ENCODE results near the gene TRRAP. TPM values are rescaled to one million over a fixed set of nuclear protein-coding genes. Genes with fewer than 3 reads are reported as not detected.
"Not testable (repeated sequence)": the region's sequence is repeated elsewhere in the genome, so short reads cannot be mapped to it uniquely, and the experiment has no call there.

The TRRAP gene
- total RNA-seq, 1 donor from 2014 or later = 15.5 TPM

GRCh38 chr7:99033765-99034164, 155.4 kb downstream of the TRRAP start:
- ATAC-seq = no peak
- intact Hi-C loops (cut with micrococcal nuclease) = no loop called here
- no peak for DNase-seq

DNA sequence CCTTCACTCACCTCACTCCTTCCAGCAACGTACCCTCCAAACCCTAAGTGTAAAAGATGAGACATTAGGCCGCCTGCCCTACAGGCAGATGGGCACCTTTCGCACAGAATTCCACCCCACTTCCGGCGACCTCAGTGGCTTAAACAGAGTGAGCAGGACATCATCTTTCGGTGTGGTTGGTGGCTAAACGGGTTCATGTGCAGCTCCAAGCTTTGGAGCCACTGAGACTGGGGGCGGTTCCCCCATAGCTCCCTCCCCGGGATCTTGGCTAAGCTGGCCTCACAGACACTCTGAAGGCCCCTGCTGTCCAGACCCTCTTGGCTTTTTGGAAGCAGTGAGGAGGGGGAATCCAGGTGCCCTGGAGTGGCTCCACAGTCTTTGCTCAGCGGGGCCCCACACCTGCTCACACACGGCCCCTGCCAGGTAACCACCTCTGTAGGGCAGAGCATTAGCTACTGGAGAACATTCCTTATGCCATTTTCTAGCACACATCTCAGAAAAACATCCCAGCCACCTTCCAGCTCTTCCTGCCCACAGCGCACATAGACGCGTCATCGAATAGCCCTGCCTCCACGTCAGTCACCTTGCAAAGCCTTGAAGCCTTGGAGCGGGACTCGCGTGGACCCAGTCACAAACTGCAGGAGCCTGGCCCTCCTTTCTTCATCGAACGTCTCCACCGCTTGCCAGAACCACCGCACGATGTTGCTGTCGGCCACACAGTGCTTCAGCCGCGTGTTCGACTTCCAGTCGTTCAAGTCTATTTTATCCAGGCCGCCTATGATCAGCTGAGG, 156.8 kb downstream of the TRRAP start:
- DNase-seq = no peak
- no peak for ATAC-seq
- intact Hi-C loops (cut with micrococcal nuclease) = no loop called here

DNA sequence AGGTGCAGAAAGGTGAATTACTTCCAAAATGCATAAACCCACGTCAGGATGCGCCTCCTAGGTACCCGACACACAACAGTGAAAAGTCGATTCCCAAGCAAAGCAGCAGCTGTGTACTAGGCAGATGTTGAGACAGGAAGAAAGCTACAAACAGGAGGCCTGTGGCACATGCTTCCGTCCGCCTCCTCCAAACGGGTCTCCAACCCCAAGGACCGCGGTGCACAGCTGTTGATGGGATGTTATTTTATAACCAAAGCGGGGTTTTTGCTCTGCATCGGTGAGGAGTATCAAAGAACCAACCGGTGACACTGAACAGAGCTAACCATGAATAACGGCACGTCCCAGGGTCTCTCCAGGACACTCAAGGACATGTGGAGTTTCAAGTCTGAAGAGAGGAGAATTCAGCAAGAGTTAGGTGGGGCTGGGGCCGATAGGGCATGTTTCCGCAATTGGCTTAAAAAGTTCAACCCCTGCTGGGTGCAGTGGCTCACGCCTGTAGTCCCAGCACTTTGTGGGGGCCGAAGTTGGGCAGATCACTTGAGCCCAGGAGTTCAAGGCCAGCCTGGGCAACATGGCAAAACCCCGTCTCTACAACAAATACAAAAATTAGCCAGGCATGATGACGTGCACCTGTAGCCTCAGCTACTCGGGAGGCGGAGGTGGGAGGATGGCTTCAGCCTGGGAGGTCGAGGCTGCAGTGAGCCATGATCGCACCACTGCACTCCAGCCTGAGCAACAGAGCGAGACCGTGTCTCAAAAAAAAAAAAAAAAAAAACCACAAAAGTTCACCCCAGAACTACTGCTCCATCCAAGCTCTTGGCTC, 157.6 kb downstream of the TRRAP start:
- DNase-seq (no peak), ATAC-seq (no peak)
- intact Hi-C loops (cut with micrococcal nuclease) = no loop called here

DNA sequence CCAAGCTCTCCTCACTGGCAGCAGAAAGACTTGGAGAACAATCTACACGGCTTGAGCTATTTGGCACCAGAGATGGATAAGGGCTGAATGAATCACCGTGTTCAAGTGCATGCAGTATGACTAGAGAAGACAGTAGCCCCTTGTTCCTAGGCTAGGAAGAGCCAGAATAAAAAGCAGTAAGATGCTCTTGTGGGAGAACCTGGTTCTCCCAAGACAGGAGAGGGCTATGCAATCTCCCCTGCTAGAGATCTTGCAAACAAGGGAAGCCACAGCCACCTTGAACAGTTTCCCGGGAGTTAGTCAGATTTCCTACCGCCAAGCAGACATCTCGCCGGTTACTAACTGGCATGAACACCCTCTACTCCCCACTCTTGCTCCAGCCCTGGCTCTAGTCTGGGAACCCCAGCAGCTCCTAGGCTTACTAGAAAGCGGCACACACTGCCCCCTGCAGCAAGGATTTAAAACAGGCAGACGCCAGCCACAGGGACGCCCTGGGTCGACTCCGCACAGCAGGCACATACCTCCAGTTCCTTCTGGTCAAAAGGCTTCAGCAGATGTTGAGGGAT, 158.3 kb downstream of the TRRAP start:
- DNase-seq = peak; percentile 53
- ATAC-seq = peak; percentile 44
- intact Hi-C loops (cut with micrococcal nuclease) = no loop called here

DNA sequence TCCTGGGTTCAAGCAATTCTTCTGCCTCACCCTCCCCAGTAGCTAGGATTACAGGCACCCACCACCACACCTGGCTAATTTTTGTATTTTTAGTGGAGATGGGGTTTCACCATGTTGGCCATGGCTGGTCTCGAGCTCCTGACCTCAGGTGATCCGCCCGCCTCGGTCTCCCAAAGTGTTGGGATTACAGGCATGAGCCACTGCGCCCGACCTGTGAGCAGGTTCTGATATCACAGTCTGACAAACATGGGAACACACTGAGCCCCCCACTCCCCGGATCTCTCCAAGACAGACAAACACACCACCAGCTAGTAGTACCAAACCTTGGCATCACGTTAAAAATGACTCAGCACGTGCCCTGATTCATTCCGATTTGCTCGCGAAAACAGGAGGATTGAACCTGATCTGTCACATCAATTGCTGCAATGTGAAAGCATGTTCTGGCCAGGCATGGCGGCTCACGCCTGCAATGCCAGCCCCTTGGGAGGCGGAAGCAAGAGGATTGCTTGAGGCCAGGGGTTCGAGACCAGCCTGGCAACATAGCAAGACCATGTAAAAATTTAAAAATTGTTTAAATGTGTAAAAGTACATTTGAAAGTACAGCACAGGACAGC, 159.1 kb downstream of the TRRAP start:
- ATAC-seq (no peak), DNase-seq (no peak)
- intact Hi-C loops (cut with micrococcal nuclease) = no loop called here

DNA sequence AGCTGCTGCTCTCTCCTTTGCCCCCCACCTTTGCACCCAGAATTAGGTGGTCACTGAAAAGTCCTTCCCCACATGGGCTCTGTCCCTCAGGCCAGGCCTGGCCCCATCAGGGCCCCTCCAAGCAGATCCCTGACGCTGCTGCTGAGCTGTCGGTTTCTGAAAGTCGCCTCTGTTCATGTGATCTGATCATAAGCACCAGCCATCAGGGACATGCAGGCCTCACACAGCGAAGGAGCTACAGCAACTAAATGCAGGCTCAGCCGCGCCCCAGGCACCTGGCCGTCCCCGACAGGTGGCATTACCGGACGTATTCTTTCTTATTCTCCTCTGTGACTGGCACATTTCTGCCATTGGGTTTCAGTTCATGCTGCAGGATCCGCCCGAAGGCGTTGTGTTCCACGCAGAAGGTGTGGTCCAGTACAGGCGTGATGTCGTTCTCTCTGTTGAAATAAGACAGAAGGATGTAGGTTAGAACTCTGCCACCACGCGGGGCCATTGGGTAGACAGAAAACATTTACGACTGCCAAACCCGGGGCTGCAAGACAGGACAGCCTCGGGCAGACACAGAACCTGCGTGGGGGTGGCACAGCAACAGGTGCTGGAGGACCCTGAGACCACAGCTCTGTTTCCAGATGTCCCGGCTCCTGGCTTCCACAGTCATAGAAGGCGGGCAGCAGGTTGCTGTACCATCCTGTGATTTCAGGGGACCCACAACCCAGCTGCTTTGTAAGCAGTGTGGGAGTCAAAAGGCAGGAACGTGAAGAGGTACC, 159.9 kb downstream of the TRRAP start:
- intact Hi-C loops (cut with micrococcal nuclease) = no loop called here

DNA sequence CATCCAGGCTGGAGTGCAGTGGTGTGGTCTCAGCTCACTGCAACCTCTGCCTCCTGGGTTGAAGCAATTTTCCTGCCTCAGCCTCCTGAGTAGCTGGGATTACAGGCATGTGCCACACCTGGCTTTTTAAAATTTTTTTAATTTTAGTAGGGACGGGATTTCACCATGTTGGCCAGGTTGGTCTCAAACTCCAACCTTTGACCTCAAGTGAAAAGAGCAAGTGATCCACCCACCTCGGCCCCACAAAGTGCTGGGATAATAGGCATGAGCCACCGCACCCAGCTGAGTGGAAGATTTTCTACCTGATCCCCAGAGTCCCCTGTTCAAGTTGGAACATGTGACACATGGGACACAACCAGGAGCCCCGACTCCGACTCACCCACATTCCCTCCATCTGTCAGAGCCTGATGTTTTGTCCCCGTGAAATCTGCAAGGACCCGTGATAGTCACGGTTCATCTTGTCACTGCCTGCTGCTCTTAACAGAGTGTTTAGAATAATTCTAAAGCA, 161.1 kb downstream of the TRRAP start:
- intact Hi-C loops (cut with micrococcal nuclease) = no loop called here
- DNase-seq (no peak), ATAC-seq (no peak)

More for the DNA sequence above, 159.9 kb downstream of the TRRAP start:
- ATAC-seq (no peak), DNase-seq (no peak)

DNA sequence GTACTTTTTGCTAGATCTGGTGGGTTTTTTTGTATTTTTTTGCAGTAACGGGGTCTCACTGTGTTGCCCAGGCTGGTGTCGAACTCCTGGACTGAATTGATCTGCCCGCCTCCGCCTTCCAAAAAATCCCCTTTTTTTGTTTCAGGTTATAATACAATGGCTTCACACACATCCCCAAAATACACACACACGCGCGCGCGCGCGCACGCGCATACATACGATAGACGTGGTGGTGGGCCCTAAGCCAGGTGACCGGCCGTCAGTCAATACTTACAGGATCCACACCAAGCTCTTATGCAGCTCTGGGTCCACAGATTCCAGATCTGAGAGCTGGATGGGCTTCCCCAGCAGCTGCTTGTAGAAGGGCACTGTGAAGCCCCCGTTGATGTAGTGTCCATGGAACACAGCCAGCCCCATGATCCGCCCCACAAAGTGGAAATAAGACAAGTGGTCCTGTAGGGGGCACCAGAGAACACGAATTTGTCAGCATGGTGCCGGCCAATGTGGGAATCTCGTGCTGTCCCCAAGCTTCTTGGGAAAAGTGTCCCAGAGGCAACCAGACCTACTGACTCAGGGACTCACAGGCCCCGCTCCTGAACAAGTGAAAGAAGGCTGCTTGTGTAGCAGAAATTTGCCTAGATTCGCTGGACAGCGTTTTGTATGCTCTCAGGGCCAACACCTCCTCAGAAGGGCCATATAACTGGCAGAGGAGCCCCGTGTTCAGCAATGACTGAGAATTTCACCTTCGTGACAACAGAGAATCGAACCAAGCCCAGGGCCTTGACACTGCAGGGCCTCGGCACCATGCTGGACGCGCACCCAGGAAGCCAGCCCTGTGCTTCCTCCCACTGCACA, 162.0 kb downstream of the TRRAP start:
- peak; percentile 74 for DNase-seq
- peak; percentile 85 for ATAC-seq
- intact Hi-C loops (cut with micrococcal nuclease) = loop anchor here (2.0 to 10.0 kb wide), 2 partner anchors 104 to 272 kb away; partner anchors contain the start of gene SMURF1

- ATAC-seq (peak; percentile 10), DNase-seq (no peak)
- intact Hi-C loops (cut with micrococcal nuclease) = loop anchor here (2.0 to 10.0 kb wide), 2 partner anchors 103 to 271 kb away; partner anchors contain the start of gene SMURF1
Observed at GRCh38 chr7:99041526-99041925, 163.2 kb downstream of the TRRAP start.

GRCh38 chr7:99042957-99043356, 164.6 kb downstream of the TRRAP start:
- DNase-seq (no peak), ATAC-seq (no peak)
- intact Hi-C loops (cut with micrococcal nuclease) = loop anchor here (10.0 kb wide), 1 partner anchor 102 kb away; the partner anchor contains the start of gene SMURF1

DNA sequence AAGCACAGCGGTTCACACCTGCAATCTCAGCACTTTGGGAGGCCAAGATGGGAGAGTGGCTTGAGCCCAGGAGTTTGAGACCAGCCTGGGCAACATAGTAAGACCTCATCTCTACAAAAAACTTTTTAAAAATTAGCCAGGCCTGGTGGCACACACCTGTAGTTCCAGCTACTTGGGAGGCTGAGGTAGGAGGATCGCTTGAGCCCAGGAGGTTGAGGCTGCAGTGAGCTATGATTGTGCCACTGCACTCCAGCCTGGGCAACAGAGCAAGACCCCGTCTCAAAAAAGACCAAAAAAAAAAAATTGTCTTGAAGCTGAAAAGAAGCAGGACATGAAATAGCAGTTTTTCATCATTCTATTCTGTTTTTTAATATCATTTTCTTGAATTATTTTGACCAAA, 166.5 kb downstream of the TRRAP start:
- intact Hi-C loops (cut with micrococcal nuclease) = loop anchor here (10.0 kb wide), 1 partner anchor 100 kb away; the partner anchor contains the start of gene SMURF1
- ATAC-seq, DNase-seq: not testable (repeated sequence)

DNA sequence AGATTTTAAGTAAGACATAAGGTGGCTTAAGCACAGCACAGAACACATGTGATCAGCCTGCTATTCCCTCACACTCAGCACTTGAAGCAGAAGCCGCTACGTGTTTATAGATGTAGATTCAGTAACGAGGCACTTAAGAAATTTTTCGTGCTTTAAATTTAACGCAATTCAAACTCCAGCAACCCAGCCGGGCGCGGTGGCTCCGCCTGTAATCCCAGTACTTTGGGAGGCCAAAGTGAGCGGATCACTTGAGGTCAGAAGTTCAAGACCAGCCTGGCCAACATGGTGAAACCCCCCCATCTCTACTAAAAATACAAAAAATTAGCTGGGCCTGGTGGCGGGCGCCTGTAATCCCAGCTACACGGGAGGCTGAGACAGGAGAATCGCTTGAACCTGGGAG, 167.9 kb downstream of the TRRAP start:
- DNase-seq, ATAC-seq: not testable (repeated sequence)
- intact Hi-C loops (cut with micrococcal nuclease) = loop anchor here (10.0 kb wide), 1 partner anchor 99 kb away; the partner anchor contains the start of gene SMURF1

GRCh38 chr7:99046722-99047121, 168.4 kb downstream of the TRRAP start:
- ATAC-seq (no peak), DNase-seq (no peak)
- intact Hi-C loops (cut with micrococcal nuclease) = loop anchor here (10.0 kb wide), 1 partner anchor 98 kb away; the partner anchor contains the start of gene SMURF1

GRCh38 chr7:99047526-99048077, 169.3 kb downstream of the TRRAP start:
- intact Hi-C loops (cut with micrococcal nuclease) = loop anchor here (10.0 kb wide), 1 partner anchor 97 kb away; the partner anchor contains the start of gene SMURF1
- no peak for DNase-seq
- ATAC-seq = no peak

DNA sequence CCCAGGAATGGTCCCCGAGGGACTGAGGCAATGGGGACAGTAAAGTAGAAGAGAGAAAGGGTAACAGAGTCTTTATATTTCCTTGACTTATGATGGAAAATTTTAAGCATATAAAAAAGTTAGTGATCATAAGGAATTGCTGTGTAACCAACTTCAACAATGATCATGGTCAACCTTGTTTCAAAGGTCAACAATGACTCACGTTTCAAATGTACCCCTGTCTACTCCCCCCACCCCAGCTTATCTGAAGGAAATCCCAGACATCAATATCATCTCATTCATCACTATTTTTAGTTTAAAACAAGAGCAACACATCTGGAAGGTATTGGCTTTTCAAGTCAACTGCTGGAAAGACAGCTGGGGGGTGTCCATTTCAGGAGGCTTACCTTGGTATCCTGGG, 172.6 kb downstream of the TRRAP start:
- DNase-seq (no peak), ATAC-seq (no peak)
- intact Hi-C loops (cut with micrococcal nuclease) = no loop called here

GRCh38 chr7:99054781-99055180, 176.4 kb downstream of the TRRAP start:
- intact Hi-C loops (cut with micrococcal nuclease) = no loop called here
- no peak for DNase-seq

More at GRCh38 chr7:99054781-99055180, 176.4 kb downstream of the TRRAP start:
- no peak for ATAC-seq
